SW480 (cell line): ENCODE measurements around the gene CAMK2G.
"Not testable (repeated sequence)": the region's sequence is repeated elsewhere in the genome, so short reads cannot be mapped to it uniquely, and the experiment has no call there.

Experiments
- DNase-seq: peaks from one replicate; pipeline ENCODE4 v3.0.0-alpha.2; 2016; ENCODE audit warnings: low spot score

Gene CAMK2G

DNA sequence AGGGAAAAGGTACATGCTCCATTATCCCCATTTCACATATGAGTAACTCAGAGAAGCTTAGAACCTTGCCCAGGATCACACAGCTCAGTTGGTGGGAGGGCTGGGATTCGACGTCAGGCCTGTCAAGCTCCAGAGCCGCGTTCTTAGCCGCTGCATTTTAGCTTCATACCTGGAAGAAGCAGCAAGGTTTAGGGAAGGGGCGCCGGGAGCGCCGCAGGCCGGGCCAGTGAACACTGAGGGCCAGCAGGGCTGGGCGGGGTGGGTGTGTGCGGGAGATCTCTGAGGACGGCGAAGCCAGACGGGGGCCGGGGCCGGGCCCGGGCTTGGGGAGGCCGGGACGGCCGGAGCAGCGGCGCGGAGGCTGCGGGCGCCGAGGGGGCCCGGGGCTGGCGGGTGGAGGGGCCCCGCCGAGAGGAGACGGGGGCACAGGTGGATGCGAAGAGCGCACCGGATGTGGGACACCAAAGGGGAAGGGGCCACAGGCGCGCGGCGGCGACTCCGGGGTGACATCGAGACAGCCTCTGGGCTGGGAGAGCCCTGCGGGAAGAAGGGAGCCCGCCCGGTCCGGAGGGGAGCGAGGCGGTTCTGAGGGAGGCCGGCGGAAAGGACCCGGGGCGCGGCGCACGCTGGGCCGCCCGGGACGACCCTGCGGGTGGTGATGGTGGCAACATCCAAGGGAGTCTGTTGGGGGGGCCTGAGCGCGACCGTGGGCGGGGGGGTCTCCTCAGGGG lies 63.5 kb downstream of the CAMK2G start:
- peak; percentile 4 for DNase-seq

DNA sequence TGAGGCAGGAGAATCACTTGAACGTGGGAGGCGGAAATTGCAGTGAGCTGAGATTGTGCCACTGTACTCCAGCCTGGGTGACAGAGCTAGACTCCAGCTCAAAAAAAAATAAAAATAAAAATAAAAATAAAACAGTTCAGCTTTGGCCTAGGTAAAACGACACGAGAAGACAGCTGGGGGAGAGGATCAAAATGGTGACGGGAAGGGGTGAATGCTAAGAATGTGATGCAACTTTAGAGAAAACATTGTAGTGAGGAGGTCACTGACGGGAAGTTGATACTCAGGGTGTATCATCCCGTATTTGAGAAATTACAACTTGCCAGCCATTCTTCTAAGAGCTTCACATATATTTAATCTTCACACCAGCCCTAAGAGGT lies 64.0 kb downstream of the CAMK2G start:
- no peak for DNase-seq

DNA sequence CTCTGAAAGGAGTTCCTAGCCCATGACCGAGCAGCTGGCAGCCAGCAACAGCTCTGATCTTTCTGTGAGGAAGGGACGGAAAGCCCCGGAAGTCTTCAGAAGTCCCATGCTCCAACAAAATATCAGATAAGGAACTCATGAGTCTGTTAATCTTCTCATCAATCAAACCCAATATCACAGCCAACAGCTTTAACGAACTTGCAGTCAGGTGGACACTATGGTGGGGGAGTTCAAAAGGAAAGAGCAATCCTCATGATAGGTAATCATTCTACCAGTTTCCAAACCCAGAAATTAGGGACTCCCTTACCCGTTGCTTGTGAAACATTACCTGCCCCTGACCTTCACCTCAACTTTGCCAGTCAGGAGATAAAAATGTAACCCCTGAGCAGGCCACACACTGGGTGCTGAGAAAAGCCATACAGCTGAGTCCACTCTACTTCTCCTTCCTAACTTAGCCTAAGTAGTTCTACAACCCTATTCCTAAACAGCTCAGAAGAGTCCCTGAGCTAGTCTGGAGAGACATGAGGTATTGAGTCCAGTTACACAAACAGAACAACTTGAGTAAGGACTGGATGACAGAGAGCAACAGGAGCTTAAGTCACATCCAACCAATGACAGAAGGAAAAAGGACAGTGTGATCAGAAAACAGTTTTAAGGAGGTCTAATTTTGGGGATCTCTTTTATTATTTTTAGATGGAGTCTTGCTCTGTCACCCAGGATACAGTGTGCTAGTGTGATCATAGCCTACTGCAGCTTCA lies 65.1 kb downstream of the CAMK2G start:
- no peak for DNase-seq

DNA sequence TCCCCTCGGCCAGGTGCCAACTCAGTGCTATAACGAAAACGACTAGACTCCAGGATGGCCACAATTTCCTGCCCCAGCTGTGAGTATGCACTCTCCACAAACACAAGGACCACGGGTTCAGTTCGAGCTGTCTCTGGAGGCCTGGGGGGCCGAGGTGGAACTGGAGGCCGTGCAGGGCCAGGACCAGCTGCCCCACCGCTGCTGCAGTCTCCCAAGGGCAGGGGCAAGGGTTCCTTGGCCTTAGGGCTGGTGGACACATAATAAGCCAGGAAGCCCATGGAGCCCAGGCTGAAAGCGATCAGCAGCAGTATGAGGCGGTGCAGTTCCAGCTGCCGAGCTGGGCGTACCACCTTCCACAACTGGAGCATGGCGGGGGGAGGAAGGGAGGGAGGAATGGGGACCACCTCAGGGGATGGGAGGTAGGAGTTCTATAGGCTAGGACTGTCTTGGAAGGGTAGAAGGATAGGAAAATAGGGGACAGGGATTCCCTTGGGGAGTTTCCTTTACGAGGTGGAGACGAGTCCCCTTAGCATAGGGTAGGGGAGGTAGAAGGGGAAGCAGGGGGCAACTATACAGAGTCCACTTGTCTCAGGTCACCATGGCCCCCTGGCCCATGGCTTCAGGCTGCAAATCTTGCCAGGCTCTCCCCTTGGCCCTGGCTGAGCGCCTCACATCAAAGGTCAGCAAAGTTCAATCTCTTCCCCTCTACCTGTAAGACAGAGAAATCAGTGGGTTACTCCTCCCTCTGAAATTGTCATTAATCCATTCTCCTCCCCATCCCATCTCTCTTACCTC lies 66.1 kb downstream of the CAMK2G start:
- no peak for DNase-seq

DNA sequence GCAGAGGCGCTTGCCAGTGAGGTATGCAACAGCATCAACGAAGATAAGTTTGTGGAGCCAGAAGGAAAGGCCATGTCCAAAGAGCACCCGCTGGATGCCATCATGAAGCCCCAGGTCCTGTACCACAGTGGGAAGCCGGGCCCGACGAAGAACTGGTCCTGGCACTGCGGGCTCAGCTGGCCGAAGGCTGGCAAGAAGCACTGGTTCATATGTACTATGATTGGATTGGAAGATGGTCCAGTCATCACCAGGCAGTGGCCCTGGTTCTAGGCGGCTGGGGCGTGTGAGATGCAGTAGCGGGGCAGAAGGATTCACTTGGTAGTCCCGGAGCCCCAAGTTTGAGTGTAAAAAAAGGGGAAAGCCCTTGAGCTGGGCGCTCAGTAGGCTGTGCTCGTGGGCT lies 66.9 kb downstream of the CAMK2G start:
- DNase-seq, result no peak

DNA sequence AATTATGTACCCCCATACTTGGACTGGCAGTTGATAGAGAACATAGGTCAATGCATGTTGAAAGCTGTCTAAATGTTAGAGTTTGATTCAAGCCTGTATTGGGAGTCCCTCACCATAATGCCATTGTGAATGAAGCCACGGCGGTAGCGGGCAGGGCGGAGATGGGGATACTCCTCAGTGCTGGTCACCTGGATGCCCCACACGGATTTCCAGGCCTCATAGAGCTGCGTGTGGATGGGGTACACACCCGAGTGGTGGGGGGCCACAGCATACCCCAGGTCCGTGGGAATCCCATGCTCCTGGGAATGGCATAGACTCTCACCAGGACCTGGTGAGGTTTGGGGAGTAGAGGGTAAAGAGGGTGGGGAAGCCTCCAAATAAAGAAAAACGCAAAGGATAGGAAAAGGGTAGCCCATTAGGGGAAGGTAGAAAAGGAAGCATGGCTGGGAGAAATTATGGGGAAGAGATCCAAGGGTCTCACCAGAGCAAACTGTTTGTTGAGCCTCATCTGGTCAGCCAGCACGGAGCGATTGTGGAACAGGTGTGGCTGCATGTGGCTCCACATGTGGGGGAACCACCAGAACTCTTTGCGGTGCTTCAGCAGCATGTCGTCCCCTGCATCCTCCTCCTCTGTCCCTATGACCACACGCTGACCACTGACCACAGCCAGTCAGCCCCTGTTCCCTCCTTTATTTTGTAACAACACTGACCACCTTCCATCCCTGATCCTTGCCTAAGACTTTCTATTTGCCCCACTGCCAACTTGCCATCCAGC lies 68.0 kb downstream of the CAMK2G start:
- no peak for DNase-seq

DNA sequence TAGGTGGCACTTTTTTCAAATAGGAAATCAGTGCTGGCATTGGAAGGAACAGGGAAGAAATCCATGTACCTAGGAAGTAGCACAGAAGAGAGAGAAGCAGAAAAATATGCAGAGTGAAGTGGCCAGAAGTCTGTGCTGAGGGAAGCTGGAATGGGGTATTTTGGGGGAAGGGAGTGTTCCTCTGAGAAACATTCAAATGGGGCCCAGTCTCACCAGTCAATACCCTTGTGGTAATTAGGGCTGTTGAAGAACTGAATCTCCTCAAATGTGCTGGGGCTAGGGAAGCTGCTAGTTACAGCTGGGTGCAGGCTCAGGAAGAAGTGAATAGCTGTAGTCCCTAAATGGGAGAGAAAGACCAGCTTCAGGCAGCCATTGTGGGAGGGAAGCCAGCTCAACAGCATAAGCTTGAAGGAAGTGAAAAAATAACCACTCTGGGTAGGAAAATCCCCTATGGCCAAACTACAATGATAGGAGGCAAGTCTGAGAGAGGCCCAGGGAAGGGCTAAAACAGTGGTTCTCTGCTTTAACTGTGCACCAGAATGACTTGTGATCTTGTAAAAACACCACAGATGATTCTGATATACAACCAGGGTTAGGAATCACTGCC lies 70.6 kb downstream of the CAMK2G start:
- DNase-seq, result no peak

DNA sequence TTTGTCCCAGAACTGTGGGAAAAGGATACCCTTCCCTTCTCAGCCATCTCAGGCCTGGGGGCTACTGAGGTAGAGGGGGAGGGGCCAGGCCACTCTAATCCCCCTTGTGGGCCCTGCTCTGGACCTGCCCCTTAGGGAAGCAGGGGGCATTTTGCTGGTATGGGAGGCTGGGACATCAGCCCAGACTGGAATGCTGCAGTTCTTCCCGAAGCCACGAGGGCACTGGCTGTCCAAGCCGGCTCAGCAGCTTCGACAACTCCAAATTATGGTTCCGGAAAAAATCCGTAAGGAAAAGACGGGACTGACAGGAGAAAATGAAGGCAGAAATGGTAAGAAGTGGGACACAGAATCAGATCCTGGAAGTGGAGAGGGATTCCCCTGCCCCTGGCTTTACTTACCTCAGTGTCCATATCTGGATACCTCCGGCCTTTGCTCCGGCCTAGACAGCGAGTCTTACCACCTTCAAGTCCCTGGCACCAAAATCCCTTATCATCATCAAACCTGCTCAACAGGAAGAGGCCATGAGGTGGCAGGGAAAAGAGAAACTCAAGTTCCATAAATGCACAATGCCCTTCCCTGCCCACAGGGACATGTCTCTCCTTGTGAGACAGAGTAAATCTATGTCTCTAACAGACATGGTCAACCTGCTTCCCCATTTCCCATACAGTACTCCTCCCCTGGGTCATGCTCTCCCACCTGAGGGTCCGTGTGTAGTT lies 71.9 kb downstream of the CAMK2G start:
- no peak for DNase-seq

DNA sequence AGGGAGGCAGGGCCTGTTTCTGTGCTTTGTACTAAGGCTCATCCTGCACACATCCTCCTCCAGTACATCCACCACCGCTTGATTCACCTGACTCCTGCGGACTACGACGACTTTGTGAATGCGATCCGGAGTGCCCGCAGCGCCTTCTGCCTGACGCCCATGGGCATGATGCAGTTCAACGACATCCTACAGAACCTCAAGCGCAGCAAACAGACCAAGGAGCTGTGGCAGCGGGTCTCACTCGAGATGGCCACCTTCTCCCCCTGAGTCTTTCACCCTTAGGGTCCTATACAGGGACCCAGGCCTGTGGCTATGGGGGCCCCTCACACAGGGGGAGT lies 73.1 kb downstream of the CAMK2G start:
- no peak for DNase-seq

DNA sequence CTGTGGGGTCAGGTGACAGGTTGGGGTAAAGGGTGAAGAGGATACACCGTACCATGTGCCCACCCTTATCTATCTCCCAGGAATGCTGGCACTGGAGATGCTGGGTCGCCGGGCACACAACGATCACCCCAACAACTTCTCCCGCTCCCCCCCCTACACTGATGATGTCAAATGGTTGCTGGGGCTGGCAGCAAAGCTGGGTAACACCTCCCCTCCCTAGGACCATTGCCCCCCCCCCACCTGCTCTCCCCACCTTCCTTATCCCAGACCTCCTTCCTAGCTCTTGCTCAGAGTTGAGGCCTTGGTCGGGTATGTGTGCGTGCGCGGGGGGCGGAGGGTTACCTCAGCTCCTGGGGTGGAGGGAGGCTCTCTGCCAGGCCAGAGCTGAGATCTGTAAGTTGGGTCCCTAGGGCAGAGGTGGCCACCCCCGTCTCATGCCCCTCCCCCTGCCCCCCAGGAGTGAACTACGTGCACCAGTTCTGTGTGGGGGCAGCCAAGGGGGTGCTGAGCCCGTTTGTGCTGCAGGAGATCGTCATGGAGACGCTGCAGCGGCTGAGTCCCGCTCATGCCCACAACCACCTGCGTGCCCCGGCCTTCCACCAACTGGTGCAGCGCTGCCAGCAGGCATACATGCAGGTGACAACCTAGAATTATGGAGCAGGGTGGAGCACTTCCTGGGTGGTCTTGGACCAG lies 73.6 kb downstream of the CAMK2G start:
- DNase-seq, result no peak

DNA sequence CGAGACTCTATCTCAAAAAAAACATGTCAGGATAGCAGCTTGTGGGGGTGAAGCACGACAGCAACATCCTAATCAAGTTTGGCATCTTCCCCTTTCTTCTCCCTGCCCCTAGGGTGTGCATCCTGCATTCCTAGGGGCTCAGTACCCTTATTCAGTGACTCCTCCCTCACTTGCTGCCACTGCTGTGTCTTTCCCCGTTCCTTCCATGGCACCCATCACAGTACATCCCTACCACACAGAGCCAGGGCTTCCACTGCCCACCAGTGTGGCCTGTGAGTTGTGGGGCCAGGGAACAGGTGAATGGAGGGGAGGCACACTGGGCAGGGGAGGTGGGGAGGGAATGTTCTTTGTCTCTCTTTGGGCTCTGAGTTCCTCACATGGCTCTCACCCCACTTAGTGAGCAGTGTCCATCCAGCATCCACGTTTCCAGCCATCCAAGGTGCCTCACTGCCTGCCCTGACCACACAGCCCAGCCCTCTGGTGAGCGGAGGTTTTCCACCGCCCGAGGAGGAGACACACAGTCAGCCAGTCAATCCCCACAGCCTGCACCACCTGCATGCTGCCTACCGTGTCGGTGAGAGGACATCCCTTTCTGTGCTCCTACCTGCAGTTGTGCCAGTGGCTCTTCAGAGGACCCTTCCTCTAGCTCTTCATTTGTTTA lies 74.3 kb downstream of the CAMK2G start:
- DNase-seq, result no peak

DNA sequence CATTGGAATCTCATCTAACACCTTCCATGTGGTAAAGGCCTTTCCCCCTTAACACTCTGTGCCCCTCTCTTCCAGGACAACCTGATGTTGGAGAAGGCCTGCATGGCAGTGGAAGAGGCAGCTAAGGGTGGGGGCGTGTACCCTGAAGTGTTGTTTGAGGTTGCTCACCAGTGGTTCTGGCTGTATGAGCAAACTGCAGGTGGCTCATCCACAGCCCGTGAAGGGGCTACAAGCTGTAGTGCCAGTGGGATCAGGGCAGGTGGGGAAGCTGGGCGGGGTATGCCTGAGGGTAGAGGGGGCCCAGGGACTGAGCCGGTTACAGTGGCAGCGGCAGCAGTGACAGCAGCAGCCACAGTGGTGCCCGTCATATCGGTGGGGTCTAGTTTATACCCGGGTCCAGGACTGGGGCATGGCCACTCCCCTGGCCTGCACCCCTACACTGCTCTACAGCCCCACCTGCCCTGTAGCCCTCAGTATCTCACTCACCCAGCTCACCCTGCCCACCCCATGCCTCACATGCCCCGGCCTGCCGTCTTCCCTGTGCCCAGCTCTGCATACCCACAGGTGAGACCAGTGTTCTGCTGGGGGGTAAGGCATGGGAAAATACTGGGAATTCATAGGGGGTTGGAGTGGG lies 75.3 kb downstream of the CAMK2G start:
- DNase-seq, result no peak

DNA sequence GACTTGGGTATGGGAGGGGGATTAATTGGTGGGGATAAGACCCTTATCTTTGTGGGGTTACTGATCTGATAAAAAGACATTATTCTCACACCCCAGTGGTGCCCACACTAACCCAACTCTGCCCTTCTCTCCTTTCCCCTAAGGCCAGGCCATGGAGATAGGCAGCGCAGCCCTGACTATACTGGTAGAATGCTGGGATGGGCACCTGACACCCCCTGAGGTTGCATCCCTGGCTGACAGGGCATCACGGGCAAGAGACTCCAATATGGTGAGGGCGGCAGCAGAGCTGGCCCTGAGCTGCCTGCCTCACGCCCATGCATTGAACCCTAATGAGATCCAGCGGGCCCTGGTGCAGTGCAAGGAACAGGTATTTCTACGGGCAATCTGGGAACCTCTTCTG lies 76.3 kb downstream of the CAMK2G start:
- no peak for DNase-seq

DNA sequence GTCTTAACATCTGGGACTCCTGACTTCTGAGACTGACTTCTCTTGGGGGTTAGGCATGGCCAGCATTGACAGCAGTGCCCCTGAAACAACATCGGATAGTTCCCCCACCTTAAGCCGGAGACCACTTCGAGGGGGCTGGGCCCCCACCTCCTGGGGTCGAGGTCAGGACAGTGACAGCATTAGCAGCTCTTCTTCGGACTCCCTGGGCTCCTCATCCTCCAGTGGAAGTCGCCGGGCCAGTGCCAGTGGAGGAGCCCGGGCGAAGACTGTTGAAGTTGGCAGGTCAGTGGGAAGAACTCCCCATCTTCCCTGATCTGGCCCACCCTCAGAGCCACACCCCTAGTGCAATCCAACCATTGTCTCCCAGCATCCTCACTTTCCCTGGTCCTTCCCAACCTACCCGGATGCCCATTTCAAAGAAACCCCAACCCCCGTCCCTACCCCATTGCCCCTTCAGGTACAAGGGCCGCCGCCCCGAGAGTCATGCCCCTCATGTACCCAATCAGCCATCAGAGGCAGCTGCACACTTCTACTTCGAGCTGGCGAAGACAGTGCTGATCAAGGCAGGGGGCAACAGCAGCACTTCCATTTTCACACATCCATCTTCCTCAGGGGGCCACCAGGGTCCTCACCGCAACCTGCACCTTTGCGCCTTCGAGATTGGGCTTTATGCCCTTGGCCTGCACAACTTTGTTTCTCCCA lies 76.9 kb downstream of the CAMK2G start:
- no peak for DNase-seq

DNA sequence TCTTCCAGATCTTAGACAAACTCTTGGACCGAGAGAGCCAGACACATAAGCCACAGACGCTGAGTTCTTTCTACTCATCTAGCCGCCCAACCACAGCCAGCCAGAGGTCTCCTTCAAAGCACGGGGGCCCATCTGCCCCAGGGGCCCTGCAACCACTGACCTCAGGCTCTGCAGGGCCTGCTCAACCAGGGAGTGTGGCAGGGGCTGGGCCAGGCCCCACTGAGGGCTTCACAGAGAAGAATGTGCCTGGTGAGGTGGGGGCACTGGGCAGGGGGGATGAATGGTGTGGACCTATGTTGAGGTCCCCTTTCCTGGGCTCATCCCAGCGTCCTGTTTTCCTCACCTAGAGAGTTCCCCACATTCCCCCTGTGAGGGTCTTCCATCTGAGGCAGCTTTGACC lies 77.6 kb downstream of the CAMK2G start:
- no peak for DNase-seq

DNA sequence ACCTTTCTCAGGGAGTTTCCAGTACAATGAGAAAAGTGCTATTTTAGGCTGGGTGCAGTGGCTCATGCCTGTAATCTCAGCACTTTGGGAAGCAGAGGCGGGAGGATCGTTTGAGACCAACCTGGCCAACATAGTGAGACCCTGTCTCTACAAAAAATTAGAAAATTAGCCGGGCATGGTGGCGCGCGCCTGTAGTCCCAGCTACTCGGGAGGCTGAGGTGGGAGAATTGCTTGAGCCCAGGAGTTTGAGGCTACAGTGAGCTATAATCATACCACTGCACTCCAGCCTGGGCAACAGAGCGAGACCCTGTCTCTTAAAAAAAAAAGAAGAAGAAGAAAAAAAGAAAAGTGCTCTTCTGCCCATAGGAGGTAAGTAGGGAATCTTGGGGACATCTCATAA lies 78.3 kb downstream of the CAMK2G start:
- DNase-seq, result not testable (repeated sequence)

DNA sequence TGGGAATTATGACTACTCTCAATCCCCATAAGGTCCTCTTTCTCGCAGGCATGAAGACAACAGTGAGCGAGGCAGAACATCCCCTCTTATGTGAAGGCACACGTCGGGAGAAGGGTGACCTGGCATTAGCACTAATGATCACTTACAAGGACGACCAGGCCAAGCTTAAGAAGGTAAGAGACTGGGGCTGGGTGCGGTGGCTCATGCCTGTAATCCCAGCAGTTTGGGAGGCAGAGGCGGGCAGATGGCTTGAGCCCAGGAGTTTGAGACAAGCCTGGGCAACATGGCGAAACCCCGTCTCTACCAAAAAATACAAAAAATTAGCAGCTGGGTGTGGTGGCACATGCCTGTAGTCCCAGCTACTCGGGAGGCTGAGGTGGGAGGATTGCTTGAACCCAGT lies 78.9 kb downstream of the CAMK2G start:
- DNase-seq, result not testable (repeated sequence)

DNA sequence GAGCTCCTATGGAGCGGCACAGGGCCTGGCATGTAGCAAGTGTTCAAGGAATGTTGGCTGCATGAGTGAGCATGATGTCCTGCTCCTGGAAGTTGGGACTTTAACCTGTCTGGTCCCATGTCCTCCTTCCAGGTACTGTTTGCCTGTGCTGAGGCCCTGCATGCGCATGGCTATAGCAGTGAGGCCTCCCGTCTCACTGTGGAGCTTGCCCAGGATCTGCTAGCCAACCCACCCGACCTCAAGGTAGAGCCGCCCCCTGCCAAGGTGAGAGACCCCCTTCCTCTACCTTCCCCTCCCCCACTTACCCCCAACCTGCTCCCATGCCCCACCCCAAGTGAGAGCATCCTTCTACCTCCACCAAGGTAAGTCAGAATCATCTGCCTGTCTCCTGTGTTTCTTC lies 80.9 kb downstream of the CAMK2G start:
- DNase-seq, result no peak

DNA sequence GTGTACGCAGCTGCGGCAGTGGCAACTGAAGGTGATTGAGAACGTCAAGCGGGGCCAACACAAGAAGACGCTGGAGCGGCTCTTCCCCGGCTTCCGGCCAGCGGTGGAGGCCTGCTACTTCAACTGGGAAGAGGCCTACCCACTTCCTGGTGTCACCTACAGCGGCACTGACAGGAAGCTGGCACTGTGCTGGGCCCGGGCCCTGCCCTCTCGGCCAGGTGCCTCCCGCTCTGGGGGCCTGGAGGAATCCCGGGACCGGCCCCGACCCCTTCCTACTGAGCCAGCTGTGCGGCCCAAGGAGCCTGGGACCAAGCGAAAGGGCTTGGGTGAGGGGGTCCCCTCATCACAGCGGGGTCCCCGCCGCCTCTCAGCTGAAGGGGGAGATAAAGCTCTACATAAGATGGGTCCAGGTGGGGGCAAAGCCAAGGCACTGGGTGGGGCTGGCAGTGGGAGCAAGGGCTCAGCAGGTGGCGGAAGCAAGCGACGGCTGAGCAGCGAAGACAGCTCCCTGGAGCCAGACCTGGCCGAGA lies 82.4 kb downstream of the CAMK2G start:
- DNase-seq, result no peak
